ENCODE measurements around the gene ADAM19.

Gene ADAM19, protein sequence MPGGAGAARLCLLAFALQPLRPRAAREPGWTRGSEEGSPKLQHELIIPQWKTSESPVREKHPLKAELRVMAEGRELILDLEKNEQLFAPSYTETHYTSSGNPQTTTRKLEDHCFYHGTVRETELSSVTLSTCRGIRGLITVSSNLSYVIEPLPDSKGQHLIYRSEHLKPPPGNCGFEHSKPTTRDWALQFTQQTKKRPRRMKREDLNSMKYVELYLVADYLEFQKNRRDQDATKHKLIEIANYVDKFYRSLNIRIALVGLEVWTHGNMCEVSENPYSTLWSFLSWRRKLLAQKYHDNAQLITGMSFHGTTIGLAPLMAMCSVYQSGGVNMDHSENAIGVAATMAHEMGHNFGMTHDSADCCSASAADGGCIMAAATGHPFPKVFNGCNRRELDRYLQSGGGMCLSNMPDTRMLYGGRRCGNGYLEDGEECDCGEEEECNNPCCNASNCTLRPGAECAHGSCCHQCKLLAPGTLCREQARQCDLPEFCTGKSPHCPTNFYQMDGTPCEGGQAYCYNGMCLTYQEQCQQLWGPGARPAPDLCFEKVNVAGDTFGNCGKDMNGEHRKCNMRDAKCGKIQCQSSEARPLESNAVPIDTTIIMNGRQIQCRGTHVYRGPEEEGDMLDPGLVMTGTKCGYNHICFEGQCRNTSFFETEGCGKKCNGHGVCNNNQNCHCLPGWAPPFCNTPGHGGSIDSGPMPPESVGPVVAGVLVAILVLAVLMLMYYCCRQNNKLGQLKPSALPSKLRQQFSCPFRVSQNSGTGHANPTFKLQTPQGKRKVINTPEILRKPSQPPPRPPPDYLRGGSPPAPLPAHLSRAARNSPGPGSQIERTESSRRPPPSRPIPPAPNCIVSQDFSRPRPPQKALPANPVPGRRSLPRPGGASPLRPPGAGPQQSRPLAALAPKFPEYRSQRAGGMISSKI

GRCh38 chr5:157575381-157576020, at the start of gene ADAM19:
TSS of gene ADAM19 (minus strand) at chr5:157575775. CDS start at chr5:157575696, 79 bp downstream.
- no peaks in the 10 kb centered on the region for H3K9me3 Mint-ChIP-seq
- H3K4me3 Mint-ChIP-seq: peak within 1 kb of the TSS; percentile 92
- peak within 1 kb of the TSS; percentile 89 for H3K27ac Mint-ChIP-seq
- no peaks in the 10 kb centered on the region for H3K27me3 Mint-ChIP-seq
- peak; percentile 68 for ATAC-seq
- peaks cover 72% of the 10 kb centered on the region for H3K4me1 Mint-ChIP-seq
- peaks cover 4% of the 10 kb centered on the region for H3K36me3 Mint-ChIP-seq

DNA sequence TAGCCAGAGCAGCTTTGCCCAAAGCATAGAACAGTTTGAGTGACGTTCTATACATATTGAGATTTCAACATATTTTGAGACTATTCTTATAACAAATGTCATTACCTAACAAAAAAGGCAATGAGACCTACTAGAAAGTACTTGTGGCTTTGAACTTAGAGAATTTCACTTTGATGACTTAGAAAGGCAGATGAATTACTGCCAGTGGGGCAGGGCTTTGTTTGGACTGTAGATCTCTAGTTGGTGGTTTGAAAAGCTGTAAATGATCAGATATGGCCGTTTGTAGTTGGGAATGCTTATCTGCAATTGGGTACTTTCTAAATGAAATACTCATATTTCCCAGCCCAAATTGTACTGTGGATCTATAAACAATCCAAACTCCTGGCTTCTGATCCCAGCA, 48.6 kb upstream of the ADAM19 start:
- Mint-ChIP-seq H3K27me3 (no peaks in the 10 kb centered on the region), H3K4me1 (peaks cover 6% of the 10 kb centered on the region), H3K4me3 (no peak overlapping the region), H3K36me3 (no peaks in the 10 kb centered on the region), H3K27ac (no peak overlapping the region), H3K9me3 (peaks cover 3% of the 10 kb centered on the region)
- ATAC-seq: no peak

DNA sequence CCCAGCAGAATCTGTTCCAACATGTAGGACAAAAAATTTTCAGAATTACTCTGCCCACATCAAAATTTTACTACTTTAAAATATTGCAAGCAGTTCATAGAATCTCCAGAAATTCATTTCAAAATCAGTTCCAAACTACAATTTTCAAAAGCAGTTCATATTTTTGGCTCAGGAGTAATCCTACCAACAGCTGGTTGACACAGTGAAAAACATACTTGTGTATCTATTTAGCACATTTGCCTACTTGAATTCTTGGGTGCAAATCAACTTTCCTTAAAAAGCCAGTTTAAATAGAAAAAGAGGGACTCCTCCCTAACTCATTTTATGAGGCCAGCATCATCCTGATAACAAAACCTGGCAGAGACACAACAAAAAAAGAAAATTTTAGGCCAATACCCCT, 45.2 kb upstream of the ADAM19 start:
- no peak overlapping the region for H3K27ac Mint-ChIP-seq
- H3K27me3 Mint-ChIP-seq: no peaks in the 10 kb centered on the region
- no peak overlapping the region for H3K4me3 Mint-ChIP-seq
- H3K9me3 Mint-ChIP-seq: peaks cover 3% of the 10 kb centered on the region
- ATAC-seq: no peak
- H3K4me1 Mint-ChIP-seq: peaks cover 15% of the 10 kb centered on the region
- no peaks in the 10 kb centered on the region for H3K36me3 Mint-ChIP-seq

DNA sequence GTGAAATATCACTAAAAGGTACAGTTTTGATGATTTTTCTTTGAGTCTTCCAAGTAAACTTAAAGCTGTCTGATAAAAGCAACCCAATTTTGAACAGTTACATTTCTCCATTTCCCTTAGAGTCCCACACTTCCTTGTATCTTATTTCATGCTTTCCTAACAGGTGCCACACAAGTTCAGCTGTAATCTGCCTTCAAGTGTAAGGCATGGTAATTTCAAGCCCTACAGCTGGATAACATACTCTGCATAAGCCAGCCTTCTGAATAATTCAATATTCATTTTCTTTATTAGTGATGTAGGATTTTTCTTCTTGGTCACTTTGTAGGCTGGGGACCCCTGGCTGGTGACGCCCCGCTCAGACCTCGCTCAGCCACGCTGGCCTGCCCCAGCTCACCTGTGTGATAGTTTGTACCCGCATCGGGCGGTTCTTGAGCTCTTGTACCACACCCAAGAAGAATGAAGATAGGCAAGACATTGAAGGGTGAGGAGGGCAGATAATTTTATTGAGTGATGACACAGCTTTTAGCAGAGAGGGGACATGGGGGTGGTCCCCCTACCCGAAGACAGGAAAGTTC, 42.7 kb upstream of the ADAM19 start:
- ATAC-seq: no peak
- H3K27ac Mint-ChIP-seq: peak overlapping the region; percentile 31
- no peaks in the 10 kb centered on the region for H3K27me3 Mint-ChIP-seq
- H3K9me3 Mint-ChIP-seq: peaks cover 3% of the 10 kb centered on the region
- H3K4me3 Mint-ChIP-seq: no peak overlapping the region
- no peaks in the 10 kb centered on the region for H3K36me3 Mint-ChIP-seq
- H3K4me1 Mint-ChIP-seq: peaks cover 28% of the 10 kb centered on the region

DNA sequence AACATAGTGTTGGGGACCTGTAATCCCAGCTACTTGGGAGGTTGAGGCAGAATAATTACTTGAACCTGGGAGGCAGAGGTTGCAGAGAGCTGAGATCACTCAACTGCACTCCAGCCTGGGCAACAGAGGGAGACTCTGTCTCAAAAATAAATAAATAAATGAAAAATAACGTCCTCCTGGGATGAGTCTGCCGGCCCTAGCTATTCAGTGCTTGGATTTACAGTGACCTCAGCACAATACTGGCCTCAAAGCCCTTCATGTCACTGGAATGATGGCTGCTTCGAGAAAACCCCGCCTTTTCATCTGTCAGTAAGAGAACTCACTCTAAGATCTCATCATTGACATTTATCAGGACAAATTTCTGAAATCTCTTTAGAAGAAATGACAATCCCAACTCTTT, 41.2 kb upstream of the ADAM19 start:
- H3K4me3 Mint-ChIP-seq: no peak overlapping the region
- no peaks in the 10 kb centered on the region for H3K36me3 Mint-ChIP-seq
- no peak overlapping the region for H3K27ac Mint-ChIP-seq
- no peaks in the 10 kb centered on the region for H3K9me3 Mint-ChIP-seq
- no peak for ATAC-seq
- peaks cover 39% of the 10 kb centered on the region for H3K4me1 Mint-ChIP-seq
- no peaks in the 10 kb centered on the region for H3K27me3 Mint-ChIP-seq

DNA sequence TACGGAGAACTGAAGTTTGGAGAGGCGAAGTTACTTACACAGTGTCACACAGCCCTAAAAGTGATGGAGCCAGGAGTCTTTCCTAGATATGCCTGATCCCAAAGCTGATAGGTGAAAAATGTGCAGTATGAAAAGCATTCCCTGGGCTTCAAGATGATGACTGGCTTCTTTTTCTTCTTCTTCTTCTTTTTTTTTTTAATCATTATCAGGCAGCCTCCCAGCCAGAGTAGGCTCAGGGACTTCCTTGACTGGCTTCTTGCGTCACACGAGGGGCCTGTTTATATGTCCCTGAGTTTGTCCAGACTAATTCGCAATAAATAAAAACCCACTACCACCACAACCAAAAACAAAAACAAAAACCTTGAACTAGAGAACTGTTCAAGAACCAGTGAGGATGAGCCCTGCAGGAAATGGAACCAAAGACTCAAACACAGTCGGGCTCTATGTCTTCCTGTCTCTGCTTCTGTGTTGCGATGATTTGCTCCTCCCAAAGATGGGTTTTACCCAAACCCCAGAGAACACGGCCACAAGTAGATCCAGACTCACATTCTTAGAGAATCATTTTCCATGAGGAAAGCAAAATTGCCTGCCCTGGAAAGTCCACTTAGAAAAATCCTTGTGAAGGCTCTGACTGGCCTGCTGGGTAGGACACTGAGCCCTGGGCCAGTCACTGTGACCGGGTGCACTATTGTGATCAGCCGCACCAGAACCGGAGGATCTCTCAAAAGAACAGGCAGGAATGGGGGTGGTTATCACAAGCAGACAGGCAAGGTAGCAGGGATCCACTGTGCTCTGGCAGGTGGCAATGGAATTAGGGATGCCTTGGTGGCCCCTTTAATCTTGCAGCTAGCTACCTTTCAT, 38.0 kb upstream of the ADAM19 start:
- peaks cover 45% of the 10 kb centered on the region for H3K4me1 Mint-ChIP-seq

DNA sequence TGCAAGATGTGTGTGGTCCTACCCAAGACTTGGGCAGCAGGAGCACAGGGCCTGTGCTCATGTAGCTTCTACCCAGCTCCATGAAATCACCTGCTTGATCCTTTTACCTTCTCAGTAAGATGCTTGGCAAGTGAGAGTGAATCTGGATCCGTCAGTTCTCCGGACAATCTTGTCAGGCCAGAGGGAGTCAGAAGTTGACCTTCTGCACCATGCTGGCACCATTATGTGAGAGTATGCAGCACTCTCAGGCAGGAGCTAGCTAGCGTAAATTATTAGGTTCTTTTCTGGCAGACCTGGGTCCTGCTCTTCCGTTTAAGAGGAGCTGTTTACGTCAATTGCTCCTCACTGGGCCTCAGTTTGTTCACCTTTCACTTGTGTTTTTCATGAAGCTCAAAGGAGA, 37.0 kb upstream of the ADAM19 start:
- H3K27ac Mint-ChIP-seq: peak overlapping the region; percentile 58
- no peaks in the 10 kb centered on the region for H3K27me3 Mint-ChIP-seq
- no peaks in the 10 kb centered on the region for H3K36me3 Mint-ChIP-seq
- no peaks in the 10 kb centered on the region for H3K9me3 Mint-ChIP-seq
- H3K4me3 Mint-ChIP-seq: no peak overlapping the region
- H3K4me1 Mint-ChIP-seq: peaks cover 52% of the 10 kb centered on the region
- no peak for ATAC-seq

More for the DNA sequence above, 38.0 kb upstream of the ADAM19 start:
- H3K36me3 Mint-ChIP-seq: no peaks in the 10 kb centered on the region
- H3K27me3 Mint-ChIP-seq: no peaks in the 10 kb centered on the region
- H3K4me3 Mint-ChIP-seq: peak overlapping the region; percentile 2
- peak overlapping the region; percentile 58 for H3K27ac Mint-ChIP-seq
- no peaks in the 10 kb centered on the region for H3K9me3 Mint-ChIP-seq
- ATAC-seq: no peak

DNA sequence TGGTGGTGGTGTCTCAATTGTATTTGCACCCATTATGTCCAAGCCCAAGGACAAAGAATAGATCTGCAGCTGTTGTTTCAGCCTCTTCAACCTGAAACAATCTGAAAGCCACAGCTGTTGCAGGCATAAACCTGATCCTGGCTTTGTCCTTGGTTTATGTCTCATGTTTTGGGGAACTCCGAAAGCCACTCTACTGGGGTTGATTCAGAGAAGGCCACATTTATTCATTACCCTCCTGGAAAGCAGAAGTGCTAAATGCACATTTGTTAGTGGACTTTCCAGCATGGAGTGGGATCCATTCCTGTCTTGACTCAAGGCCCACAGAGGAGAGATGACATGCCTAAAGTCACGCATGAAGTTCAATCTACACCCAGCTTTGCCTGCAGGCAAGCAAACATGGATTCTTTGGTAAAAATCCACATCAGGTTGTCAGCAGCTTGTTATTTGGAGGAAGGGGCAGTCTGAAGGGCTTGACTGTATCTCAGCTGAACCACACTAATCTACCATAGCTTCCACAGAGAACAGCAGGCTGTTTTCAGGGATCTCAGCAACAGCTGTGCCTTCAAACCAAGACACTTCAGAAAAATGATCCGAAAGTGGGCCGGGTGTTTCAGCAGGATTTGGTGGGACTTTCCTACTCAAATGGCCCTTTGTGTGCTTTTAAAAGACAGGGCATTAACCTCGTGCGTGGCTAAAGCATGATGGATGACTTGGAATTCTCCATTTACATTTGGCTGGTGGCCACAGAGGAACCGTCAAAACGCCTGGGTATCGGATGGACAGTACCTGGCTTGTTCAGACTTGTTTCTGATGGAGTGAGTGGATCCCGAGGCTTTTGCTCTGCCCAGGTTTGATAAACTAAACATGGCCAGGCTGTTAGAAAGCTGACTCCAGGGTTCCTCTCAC, 36.2 kb upstream of the ADAM19 start:
- no peaks in the 10 kb centered on the region for H3K36me3 Mint-ChIP-seq
- peak overlapping the region; percentile 58 for H3K27ac Mint-ChIP-seq

GRCh38 chr5:157610990-157611389, 35.4 kb upstream of the ADAM19 start:
- H3K4me1 Mint-ChIP-seq: peaks cover 66% of the 10 kb centered on the region
- no peak overlapping the region for H3K4me3 Mint-ChIP-seq
- H3K9me3 Mint-ChIP-seq: no peaks in the 10 kb centered on the region
- peak overlapping the region; percentile 58 for H3K27ac Mint-ChIP-seq
- no peak for ATAC-seq
- no peaks in the 10 kb centered on the region for H3K27me3 Mint-ChIP-seq
- H3K36me3 Mint-ChIP-seq: no peaks in the 10 kb centered on the region

More for the DNA sequence above, 36.2 kb upstream of the ADAM19 start:
- peak; percentile 89 for ATAC-seq
- H3K4me3 Mint-ChIP-seq: no peak overlapping the region
- H3K4me1 Mint-ChIP-seq: peaks cover 60% of the 10 kb centered on the region
- no peaks in the 10 kb centered on the region for H3K9me3 Mint-ChIP-seq
- H3K27me3 Mint-ChIP-seq: no peaks in the 10 kb centered on the region

DNA sequence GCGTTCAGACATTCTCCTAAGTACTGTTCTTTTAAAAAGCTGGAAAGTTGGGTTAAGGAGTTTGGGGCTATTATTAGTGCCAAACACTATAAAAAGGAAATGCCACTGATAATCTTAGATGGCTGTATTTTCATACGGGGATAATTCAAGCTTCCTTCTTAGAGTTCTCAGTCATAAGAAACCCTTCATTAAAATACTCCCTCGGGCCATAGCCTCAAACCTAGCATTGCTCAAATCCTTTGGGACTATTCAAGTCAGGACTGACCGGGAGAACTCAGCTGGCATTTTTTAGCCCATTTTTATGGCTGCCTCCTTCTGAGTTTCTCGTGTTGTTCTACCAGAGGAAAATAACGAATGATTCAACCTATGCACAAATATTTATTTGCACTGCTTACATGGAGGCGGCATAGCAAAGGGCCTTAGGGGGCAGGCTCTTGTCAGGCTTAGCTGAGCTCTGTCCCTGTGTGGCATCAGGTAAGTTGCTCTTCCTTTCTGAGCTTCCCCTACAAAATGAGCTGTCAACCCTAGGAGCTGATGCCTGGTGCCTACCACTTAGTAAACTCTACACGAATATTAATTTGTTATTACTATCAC, 33.5 kb upstream of the ADAM19 start:
- Mint-ChIP-seq H3K27ac (peak overlapping the region; percentile 83), H3K27me3 (no peaks in the 10 kb centered on the region), H3K4me3 (no peak overlapping the region), H3K36me3 (no peaks in the 10 kb centered on the region), H3K9me3 (no peaks in the 10 kb centered on the region), H3K4me1 (peaks cover 67% of the 10 kb centered on the region)
- ATAC-seq: no peak

DNA sequence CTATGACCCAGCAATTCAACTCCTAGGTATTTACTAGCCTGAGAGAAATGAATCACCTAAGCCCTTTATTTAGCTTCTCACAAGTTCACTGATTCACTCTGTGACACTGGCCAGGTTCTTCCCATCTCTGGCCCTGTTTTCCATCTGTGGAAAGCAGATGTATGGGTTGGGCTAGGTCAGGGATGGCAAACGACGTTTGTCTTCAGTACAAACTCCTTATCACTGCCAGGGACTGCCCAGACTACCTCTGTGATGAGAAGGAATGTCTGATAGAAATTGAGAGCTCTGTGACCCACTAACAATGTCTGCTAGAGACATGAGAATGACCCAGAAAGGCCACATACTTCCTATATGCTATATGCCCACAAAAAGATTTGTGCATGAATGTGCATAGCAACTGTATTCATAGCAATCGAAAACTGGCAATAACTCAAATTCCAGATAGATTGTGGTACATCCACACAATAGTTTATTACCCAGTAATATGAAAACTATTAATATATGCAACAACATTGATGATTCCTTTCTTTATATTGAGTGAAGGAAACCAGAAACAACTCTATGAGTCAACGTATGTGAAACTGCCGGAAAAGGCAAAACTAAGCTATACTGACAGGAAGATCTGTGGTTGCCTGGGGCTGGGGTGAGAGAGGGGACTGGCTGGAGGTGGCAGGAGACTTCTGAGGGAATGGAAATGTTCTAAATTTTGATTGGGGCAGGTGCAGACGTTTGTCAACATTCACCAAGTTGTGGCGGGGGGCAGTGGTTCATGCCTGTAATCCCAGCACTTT, 32.0 kb upstream of the ADAM19 start:
- peak; percentile 63 for ATAC-seq
- Mint-ChIP-seq H3K9me3 (no peaks in the 10 kb centered on the region), H3K27me3 (no peaks in the 10 kb centered on the region), H3K27ac (peak overlapping the region; percentile 83), H3K36me3 (no peaks in the 10 kb centered on the region), H3K4me3 (peak overlapping the region; percentile 34), H3K4me1 (peaks cover 67% of the 10 kb centered on the region)

DNA sequence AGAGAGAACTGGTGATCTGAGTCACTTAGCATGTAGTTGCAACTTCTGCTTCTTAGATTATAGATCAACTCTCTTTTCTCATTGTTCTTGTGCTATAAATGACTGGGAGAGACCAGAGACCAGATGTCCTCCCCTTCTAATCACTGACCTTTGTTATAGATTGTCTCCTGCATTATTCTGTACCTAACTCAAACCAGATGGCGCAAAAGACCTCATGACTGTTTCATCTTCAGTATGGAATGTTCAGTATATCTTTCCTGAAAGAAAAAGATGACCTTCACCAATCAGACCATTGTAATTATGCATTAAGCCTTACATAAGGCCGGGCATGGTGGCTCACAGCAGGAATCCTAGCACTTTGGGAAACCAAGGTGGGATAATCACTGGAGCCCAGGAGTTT, 30.5 kb upstream of the ADAM19 start:
- H3K36me3 Mint-ChIP-seq: no peaks in the 10 kb centered on the region
- H3K4me1 Mint-ChIP-seq: peaks cover 61% of the 10 kb centered on the region
- H3K9me3 Mint-ChIP-seq: no peaks in the 10 kb centered on the region
- no peak overlapping the region for H3K4me3 Mint-ChIP-seq
- no peaks in the 10 kb centered on the region for H3K27me3 Mint-ChIP-seq
- H3K27ac Mint-ChIP-seq: peak overlapping the region; percentile 48
- ATAC-seq: no peak
